ENCODE measurements around the gene MTCL1. TPM values are rescaled to one million over a fixed set of nuclear protein-coding genes. Genes with fewer than 3 reads are reported as not detected.

MTCL1 gene
- total RNA-seq, 3 donors from 2014 or later (not counting 1 experiment from before 2014, with no cell fraction given): 0.38 to 1.5 (median 0.43) TPM

GRCh38 chr18:8695932-8696517 lies 9.3 kb upstream of the MTCL1 start:
- 59% methylated on average over 3 of the region's 3 CpGs for WGBS (ENCODE audit: insufficient coverage)
- ATAC-seq: no peak
- intact Hi-C loops (cut with micrococcal nuclease): loop anchor here (2.0 kb wide), 1 partner anchor 293 kb away; no protein-coding TSS in a partner anchor
- Histone ChIP-seq H3K36me3 (ENCODE audit: control insufficient read depth, insufficient read depth, low read length) (no peaks in the 10 kb centered on the region), H3K4me1 (ENCODE audit: control insufficient read depth, insufficient read depth, low read length) (no peaks in the 10 kb centered on the region), H3K27me3 (ENCODE audit: control insufficient read depth, insufficient read depth, low read length) (peaks cover 3% of the 10 kb centered on the region), H3K4me3 (ENCODE audit: low read length) (no peak overlapping the region), H3K9me3 (ENCODE audit: control insufficient read depth, insufficient read depth, low read length) (no peaks in the 10 kb centered on the region), H3K27ac (ENCODE audit: low read length) (no peak overlapping the region)
- no peak overlapping the region for H3K4me3 Mint-ChIP-seq
- H3K27me3 Mint-ChIP-seq (ENCODE audit: low read depth in 2 of 2): peaks cover 9 to 13% of the 10 kb centered on the region in 2 donors
- no peaks in the 10 kb centered on the region for H3K4me1 Mint-ChIP-seq
- DNase-seq: no peak
- H3K27ac Mint-ChIP-seq: no peak overlapping the region
- TF ChIP-seq, protein P1, sequence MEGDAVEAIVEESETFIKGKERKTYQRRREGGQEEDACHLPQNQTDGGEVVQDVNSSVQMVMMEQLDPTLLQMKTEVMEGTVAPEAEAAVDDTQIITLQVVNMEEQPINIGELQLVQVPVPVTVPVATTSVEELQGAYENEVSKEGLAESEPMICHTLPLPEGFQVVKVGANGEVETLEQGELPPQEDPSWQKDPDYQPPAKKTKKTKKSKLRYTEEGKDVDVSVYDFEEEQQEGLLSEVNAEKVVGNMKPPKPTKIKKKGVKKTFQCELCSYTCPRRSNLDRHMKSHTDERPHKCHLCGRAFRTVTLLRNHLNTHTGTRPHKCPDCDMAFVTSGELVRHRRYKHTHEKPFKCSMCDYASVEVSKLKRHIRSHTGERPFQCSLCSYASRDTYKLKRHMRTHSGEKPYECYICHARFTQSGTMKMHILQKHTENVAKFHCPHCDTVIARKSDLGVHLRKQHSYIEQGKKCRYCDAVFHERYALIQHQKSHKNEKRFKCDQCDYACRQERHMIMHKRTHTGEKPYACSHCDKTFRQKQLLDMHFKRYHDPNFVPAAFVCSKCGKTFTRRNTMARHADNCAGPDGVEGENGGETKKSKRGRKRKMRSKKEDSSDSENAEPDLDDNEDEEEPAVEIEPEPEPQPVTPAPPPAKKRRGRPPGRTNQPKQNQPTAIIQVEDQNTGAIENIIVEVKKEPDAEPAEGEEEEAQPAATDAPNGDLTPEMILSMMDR (IDR thresholded peaks at IDR 0.05): no peak
- H3K36me3 Mint-ChIP-seq: no peaks in the 10 kb centered on the region
- no peaks in the 10 kb centered on the region for H3K9me3 Mint-ChIP-seq

- Mint-ChIP-seq H3K4me1 (no peaks in the 10 kb centered on the region), H3K27ac (no peak overlapping the region), H3K9me3 (no peaks in the 10 kb centered on the region), H3K36me3 (no peaks in the 10 kb centered on the region), H3K27me3 (ENCODE audit: low read depth in 2 of 2) (peaks cover 10 to 20% of the 10 kb centered on the region in 2 donors), H3K4me3 (no peak overlapping the region)
- intact Hi-C loops (cut with micrococcal nuclease): loop anchor here (2.0 kb wide), 1 partner anchor 292 kb away; no protein-coding TSS in a partner anchor
- TF ChIP-seq, protein P1 (IDR thresholded peaks at IDR 0.05): peak; percentile 95
- H3K4me1 ChIP-seq (ENCODE audit: control insufficient read depth, insufficient read depth, low read length): no peaks in the 10 kb centered on the region
- DNase-seq: peak; percentile 68 to 81
- WGBS (ENCODE audit: insufficient coverage): 0% methylated on average over 4 of the region's 5 CpGs
- peaks cover 3% of the 10 kb centered on the region for H3K27me3 ChIP-seq (ENCODE audit: control insufficient read depth, insufficient read depth, low read length)
- peak; percentile 89 to 98 (median 96) for ATAC-seq
- no peaks in the 10 kb centered on the region for H3K36me3 ChIP-seq (ENCODE audit: control insufficient read depth, insufficient read depth, low read length)
- no peaks in the 10 kb centered on the region for H3K9me3 ChIP-seq (ENCODE audit: control insufficient read depth, insufficient read depth, low read length)
- H3K4me3 ChIP-seq (ENCODE audit: low read length): no peak overlapping the region
- no peak overlapping the region for H3K27ac ChIP-seq (ENCODE audit: low read length)
Observed at GRCh38 chr18:8696749-8697211, 8.6 kb upstream of the MTCL1 start.

- H3K36me3 ChIP-seq (ENCODE audit: control insufficient read depth, insufficient read depth, low read length): no peaks in the 10 kb centered on the region
- intact Hi-C loops (cut with micrococcal nuclease): no loop called here
- 92% methylated on average over 5 of the region's 7 CpGs for WGBS (ENCODE audit: insufficient coverage)
- no peak overlapping the region for H3K4me3 ChIP-seq (ENCODE audit: low read length)
- H3K27me3 ChIP-seq (ENCODE audit: control insufficient read depth, insufficient read depth, low read length): peaks cover 20% of the 10 kb centered on the region
- H3K27me3 Mint-ChIP-seq (ENCODE audit: low read depth in 2 of 2): peaks cover 29 to 32% of the 10 kb centered on the region in 2 donors
- ATAC-seq (no peak), DNase-seq (no peak)
- H3K27ac Mint-ChIP-seq: no peak overlapping the region
- TF ChIP-seq, protein P1 (IDR thresholded peaks at IDR 0.05): no peak
- H3K9me3 Mint-ChIP-seq: no peaks in the 10 kb centered on the region
- H3K4me1 ChIP-seq (ENCODE audit: control insufficient read depth, insufficient read depth, low read length): peaks cover 6% of the 10 kb centered on the region
- no peak overlapping the region for H3K4me3 Mint-ChIP-seq
- H3K4me1 Mint-ChIP-seq: peaks cover 3 to 5% of the 10 kb centered on the region in 2 donors
- H3K27ac ChIP-seq (ENCODE audit: low read length): no peak overlapping the region
- no peaks in the 10 kb centered on the region for H3K36me3 Mint-ChIP-seq
- H3K9me3 ChIP-seq (ENCODE audit: control insufficient read depth, insufficient read depth, low read length): no peaks in the 10 kb centered on the region
Observed at GRCh38 chr18:8699126-8699525, 6.2 kb upstream of the MTCL1 start.

All from natural killer cell (primary cell).